ENCODE measurements around the gene SLC25A21.

GRCh38 chr14:37035401-37035800 lies 137.0 kb downstream of the SLC25A21 start:
- TF ChIP-seq, protein P1, sequence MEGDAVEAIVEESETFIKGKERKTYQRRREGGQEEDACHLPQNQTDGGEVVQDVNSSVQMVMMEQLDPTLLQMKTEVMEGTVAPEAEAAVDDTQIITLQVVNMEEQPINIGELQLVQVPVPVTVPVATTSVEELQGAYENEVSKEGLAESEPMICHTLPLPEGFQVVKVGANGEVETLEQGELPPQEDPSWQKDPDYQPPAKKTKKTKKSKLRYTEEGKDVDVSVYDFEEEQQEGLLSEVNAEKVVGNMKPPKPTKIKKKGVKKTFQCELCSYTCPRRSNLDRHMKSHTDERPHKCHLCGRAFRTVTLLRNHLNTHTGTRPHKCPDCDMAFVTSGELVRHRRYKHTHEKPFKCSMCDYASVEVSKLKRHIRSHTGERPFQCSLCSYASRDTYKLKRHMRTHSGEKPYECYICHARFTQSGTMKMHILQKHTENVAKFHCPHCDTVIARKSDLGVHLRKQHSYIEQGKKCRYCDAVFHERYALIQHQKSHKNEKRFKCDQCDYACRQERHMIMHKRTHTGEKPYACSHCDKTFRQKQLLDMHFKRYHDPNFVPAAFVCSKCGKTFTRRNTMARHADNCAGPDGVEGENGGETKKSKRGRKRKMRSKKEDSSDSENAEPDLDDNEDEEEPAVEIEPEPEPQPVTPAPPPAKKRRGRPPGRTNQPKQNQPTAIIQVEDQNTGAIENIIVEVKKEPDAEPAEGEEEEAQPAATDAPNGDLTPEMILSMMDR (IDR thresholded peaks at IDR 0.05), result no peak
- TF ChIP-seq POLR2A (IDR thresholded peaks at IDR 0.05), result no peak

Measured in esophagus squamous epithelium (tissue), 4 donors.